Esophagus muscularis mucosa (tissue), 4 donors: ENCODE data around the gene WDHD1.

ENCODE experiments used
- EP300 ChIP-seq: sonication (generic); formaldehyde crosslinking; IDR thresholded peaks from one replicate; pipeline ENCODE4 v1.6.1; 2017; ENCODE audit warnings: antibody characterized with exemption
- POLR2A ChIP-seq: fragments of 450-650 bp; IDR thresholded peaks from one replicate; pipeline ENCODE4 v1.6.1; 2017; ENCODE audit warnings: antibody characterized with exemption, moderate library complexity, mild to moderate bottlenecking, low read depth
- TF ChIP-seq, protein P1 (sequence below), 3 experiments: fragments of 200-600 bp in 2 of 3; fragments of 450-650 bp in 1 of 3; sonication (generic) in 2 of 3; IDR thresholded peaks; one replicate each; pipeline ENCODE4 v1.5.1; 2017 to 2019; ENCODE audit warnings: antibody characterized with exemption in 3 of 3, mild to moderate bottlenecking in 2 of 3, moderate library complexity in 1 of 3

DNA sequence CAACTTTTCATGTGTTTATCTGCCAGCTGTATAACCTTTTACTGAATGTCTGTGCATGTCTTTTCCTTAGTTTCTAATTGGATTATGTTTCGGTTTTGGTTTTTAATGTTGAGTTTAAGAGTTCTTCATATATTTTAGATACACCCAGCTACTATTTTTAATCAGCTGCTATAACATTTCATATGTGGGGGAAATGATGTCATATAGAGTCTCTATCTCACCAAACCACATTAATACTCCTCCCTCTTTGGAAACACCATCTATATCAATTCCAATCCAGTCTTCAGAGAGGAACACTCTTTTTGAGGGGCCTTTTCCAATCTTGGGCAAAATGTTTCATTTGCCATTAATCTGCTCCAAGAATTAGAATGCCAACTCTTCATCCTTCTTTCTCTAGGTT, 95.8 kb downstream of the WDHD1 start:
- TF ChIP-seq, protein P1, sequence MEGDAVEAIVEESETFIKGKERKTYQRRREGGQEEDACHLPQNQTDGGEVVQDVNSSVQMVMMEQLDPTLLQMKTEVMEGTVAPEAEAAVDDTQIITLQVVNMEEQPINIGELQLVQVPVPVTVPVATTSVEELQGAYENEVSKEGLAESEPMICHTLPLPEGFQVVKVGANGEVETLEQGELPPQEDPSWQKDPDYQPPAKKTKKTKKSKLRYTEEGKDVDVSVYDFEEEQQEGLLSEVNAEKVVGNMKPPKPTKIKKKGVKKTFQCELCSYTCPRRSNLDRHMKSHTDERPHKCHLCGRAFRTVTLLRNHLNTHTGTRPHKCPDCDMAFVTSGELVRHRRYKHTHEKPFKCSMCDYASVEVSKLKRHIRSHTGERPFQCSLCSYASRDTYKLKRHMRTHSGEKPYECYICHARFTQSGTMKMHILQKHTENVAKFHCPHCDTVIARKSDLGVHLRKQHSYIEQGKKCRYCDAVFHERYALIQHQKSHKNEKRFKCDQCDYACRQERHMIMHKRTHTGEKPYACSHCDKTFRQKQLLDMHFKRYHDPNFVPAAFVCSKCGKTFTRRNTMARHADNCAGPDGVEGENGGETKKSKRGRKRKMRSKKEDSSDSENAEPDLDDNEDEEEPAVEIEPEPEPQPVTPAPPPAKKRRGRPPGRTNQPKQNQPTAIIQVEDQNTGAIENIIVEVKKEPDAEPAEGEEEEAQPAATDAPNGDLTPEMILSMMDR (IDR thresholded peaks at IDR 0.05): no peak
- TF ChIP-seq POLR2A (no peak), EP300 (no peak)
